ENCODE results near the gene COCH.
"Not testable (repeated sequence)": the region's sequence is repeated elsewhere in the genome, so short reads cannot be mapped to it uniquely, and the experiment has no call there.

Gene COCH

DNA sequence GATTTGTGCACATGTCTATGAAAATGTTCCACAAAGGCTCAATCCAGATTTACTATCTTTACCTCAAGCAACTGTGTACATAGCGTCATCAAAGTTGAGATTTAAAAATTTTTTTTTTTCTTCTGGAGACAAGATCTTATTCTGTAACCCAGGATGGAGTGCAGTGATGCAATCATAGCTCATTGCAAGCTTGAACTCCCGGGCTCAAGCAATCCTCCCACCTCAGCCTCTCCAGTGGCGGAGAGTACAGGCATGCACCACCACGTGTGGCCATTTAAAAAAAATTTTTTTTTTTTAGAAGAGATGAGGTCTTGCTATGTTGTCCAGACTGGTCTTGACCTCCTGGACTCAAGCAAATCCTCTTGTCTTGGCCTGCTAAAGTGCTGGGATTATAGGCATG is 2.3 kb downstream of the COCH start:
- DNase-seq, result no peak

DNA sequence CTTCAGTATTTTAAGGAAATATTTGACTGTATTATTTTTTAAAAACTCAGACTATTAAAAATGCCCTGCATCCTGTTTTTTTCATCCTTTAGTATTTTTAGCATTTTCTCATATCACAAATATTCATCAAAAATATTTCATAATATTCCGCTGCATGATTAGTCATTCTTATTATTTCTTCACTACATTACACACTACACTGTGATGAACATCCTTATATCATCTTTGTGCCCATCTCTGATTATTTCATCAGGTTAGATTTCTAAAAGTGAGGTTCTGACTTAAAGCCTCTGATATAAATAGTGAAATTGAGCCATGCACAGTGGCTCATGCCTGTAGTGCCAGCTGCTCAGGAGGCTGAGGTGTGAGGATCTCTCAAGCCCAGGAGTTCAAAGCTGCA is 8.1 kb downstream of the COCH start:
- no peak for DNase-seq

DNA sequence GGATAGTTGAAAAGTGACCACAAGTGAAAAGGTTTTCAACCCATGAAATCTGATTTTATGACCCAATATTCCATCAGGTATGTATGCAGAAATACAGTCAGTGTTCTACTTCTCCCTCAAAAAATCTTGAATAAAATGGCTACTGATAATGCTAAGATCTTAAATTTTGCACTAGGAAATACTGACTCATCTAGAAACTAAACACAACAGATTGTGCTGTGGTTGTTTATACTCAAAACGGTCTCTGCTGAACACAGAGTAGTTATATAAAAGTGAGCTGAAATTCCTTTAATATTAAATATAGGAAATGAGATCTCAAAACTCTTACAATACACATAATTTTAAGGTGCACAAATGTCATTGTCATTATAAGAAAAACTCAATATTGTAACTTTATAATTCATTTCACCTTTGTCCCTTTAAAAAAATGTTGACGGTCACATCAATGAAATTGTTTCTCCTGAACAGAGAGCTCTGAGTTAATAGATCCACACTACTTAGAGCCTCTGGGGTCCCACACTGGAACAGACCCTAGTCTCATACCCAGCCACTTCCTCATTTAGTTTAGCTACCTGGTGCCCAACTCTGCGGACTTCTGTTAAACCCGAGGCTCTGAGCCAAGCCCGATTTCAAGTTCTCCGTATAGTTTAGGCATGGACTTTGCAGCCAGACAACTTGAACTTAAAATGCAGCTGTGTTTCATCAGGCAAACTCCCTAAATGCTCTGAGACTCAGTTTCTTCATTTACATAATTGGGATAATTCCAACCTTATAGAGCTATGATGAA is 9.3 kb downstream of the COCH start:
- DNase-seq, result no peak

DNA sequence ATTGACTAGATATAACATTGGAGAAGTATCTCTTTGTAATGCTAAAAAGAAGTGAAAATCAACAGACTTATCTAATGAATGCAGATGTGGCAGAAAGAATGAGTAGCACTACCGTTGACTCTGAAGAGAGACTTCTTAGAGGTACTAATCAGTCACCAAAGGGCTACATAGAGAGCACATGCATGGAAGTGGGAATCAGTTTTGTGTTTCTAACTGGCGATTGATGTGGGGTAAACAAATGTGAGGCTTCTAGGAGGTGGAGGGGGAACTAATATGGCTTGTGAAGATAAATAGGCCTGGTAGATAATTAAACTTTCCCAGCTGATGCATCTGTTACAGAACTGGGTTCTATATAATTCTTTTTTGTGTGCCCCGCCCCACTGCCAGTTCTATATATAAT is 10.5 kb downstream of the COCH start:
- no peak for DNase-seq

DNA sequence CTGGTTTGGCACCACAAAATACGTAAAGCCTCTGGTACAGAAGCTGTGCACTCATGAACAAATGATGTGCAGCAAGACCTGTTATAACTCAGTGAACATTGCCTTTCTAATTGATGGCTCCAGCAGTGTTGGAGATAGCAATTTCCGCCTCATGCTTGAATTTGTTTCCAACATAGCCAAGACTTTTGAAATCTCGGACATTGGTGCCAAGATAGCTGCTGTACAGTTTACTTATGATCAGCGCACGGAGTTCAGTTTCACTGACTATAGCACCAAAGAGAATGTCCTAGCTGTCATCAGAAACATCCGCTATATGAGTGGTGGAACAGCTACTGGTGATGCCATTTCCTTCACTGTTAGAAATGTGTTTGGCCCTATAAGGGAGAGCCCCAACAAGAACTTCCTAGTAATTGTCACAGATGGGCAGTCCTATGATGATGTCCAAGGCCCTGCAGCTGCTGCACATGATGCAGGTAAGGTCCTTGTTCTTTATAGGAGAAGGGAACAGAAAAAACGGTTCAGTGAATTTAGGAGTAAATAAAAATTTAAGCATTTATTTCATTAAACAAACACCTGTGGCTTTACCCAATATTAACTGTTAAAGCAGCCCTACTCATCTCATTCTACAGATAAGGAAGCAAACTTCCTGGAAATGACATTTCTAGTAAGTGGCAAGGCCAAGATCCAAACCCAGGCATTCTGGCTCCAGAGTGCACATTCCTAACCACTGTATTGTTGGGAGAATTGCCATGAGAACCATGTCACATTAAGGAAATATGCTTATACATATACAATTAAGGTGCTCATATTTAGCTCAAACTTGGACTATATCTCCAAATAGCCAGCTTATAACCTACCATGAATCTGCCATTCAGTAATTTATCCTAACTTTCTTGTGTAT is 11.7 kb downstream of the COCH start:
- DNase-seq, result peak; percentile 34

DNA sequence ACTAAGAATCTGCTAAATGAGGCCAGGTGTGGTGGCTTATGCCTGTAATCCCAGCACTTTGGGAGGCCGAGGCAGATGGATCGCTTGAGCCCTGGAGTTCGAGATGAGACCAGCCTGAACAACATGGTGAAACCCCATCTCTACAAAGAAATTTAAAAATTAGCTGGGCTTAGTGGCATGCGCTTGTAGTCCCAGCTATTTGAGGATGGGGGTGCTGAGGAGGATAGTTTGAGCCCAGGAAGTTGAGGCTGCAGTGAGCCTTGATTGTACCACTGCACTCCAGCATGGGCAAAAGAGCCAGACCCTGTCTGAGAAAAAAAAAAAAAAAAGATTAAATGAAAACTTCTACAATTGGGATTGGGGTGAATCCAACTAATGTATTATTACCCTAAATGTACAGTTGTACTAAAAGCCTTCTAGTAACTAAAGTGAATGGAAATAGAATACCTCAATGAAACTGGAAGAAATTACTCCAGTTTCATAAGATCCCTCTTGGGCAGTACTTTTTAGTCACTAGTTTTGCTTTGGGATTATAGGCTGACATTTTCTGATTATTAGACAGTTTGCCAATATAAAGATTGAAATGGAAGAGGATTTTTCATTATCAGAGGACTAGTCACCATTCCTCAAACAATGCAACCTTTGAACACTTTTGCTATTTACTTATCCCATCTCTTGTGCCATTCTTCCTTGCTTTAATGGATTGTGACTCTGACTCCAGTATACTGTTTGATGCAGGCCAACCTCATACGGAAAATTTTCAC is 14.3 kb downstream of the COCH start:
- DNase-seq, result no peak

DNA sequence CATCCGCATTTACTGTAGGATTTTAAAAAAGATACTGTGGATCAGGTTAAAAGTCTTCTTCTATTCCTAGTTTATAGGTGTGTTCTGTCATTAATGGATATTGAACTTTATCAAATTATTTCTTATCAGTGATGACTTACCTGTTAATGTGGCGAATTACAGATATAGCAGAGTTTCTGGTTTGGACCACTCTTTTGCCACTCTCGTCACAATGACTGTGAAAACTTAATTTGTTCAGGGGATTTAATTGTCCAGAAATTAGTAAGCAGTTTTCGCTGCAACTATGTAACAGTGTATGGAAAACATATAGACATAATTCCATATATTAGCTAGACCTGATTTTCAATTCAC is 14.9 kb downstream of the COCH start:
- no peak for DNase-seq

DNA sequence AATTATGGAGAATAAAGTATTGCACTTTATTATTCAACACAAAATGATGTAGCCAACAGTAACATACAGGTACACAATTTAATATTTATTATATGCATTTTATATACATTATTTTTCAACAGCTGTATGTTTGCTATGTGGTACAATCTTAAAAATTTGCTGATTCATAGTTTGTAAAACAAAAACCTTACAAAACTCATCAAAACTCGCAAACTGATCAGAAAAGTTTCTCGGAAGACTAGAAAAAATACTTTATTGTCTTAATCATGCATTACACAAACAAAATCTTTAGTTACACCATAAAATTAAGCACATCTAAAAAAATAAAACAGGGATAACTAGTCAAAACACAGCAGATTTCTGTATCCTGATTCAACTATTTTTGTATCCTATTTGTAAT is 19.5 kb downstream of the COCH start:
- no peak for DNase-seq

DNA sequence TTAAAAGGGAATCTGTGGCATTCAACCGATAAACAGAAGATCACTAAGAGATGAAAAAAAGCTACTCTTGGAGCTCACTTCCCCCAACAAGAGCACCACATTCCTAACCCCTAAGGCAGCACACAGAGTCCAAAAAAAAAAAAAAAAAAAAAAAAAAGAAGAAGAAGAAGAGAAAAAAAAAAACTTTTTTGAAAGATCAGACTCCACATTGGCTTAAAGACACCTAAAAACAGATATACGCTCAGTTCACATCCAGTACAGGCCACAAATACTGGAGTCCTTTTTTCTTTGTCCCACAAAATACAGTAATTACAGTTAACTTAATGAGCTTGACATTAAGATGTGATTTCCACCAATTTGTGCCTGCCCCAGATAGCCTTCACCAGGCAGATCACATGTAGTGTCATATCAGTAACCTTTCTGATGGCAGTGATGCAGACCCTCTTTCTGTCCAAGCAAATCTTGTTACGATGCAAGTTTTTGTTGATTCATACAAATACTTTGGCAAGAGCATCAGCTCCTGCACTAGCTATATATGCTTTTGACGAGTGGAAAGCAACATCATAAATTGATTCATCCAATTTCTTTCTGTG is 20.7 kb downstream of the COCH start:
- no peak for DNase-seq

DNA sequence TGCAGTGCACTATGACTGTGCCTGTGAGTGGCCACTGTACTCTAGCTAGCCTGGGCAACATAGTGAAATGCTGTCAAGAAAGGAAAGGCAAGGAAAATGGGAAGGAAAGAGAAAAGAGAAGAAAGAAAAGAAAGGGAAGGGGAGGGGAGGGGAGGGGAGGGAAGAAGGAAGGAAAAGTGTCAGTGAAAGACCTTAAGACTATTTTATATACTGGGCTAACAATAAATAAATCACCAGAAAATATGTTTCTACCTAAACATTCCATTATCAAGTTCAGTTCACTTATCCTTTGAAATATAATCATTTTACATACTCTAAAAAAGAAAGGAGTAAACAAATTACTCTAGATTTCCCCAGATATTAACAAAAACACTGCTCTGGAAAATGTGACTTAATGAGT is 22.1 kb downstream of the COCH start:
- no peak for DNase-seq

DNA sequence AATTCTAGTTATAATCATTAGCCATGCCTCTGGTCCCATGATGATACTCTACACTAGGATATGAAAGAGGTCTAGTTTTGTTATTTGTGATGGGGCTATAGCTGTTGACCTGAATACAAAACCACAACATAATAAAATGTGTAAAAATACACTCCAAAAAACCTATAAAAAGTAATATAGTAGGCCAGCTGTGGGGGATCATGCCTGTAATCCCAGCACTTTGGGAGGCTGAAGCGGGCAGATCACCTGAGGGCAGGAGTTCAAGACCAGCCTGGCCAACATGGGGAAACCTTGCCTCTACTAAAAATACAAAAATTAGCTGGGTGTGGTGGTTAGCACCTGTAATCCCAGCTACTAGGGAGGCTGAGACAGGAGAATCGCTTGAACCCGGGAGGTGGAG is 22.8 kb downstream of the COCH start:
- not testable (repeated sequence) for DNase-seq

DNA sequence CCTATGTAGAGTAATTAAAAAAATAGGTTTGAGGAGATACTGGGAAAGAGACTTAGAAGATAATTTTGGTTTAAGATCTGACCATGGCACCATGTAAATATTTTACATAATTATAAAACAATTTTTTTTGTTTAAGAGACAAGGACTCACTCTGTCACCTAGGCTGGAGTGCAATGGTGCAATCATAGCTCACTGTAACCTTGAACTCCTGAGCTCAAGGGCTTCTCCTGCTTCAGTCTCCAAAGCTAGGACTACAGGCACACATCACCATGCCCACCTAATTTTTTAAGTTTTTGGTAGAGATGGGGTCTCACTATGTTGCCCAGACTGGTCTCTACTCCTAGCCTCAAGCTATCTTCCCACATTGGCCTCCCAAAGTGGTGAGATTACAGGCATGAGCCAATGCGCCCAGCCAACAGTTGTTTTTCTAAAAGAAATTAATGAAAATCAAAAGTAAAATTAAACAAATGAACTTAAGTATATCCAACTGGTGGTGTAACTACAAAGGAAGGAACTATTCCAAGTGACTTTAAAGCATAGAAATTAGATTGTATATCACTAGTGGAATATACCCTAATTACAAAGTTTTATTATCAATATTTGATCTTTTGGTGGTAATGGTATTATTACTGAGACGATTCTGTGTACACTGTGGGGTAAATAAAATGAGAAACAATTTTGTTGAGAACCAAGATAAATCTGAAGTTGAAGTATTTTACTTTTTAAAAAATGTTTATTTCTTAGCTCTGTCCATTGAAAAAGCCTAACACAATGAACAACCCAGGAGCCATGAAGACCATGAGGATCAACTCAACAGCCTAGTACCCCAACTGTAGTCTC is 29.1 kb downstream of the COCH start:
- no peak for DNase-seq

DNA sequence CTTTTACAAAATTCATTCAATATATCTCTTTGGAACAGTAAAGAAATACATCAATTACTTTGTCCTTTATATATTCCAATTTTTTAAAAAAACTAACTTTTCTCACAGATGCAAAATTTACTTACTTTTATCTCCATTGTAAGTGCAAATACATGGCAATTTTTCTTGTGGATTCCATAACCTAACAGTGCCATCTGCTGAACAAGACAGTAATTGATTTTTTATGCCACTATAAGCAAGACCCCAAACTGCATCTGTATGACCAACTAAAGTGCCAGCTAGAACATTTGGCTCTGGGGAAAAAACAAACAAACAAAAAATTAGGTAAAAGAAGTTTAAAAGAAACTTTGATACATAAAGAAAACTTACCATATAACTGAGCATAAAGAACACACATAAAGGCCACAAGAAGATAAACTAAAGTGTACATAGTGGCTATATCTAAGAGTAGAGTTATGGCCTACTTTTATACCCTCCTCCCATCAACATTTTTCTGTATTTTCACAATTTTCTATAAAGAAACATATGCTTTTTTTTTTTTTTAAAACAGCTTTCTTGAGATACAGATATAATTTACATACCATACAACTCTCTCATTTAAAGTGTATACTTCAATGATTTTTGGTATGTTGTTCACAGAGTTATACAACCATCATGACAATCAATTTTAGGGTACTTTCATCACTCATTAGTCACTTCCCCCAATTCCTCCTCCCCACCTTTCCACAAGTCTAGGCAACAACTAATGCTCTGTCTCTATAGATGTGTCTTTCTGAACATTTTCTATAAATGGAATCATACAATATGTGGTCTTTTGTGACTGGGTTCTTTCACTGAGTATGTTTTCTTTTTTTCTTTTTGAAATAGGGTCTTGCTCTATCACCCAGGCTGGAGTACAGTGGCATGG is 32.6 kb downstream of the COCH start:
- peak; percentile 7 for DNase-seq

DNA sequence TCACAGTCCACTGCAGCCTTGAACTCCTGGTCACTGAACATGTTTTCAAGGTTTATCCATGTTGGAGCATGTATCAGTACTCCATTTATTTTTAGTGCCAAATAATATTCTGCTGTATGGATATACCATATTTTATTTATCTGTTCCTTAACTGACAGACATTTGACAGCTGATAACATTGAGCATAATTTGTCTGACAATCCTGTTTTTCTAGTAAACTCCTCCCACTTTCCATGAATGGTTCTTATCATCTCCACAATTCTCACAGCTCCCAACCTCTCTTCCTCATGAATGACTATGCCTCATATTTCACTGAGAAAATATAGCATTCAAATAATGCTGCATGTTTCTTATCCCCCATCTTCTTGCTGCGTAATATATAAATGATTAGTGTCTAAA is 33.3 kb downstream of the COCH start:
- DNase-seq, result no peak

DNA sequence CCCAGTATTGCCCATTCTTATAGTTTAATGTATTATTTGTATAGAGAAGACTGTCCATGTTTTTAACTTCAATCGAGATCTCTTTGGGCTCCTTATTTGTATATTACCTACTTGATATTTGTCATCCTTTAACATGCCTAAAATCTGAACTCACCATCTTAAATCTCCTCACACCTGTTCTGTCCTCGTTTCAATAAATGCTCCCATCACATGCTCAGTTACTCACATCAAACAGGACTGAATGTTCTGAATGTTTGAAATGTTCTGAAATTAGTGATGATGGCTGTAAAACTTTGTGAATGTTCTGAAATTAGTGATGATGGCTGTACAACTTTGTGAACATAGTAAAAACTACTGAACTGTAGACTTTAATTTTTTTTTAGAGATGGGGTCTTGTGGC is 34.5 kb downstream of the COCH start:
- DNase-seq, result no peak

DNA sequence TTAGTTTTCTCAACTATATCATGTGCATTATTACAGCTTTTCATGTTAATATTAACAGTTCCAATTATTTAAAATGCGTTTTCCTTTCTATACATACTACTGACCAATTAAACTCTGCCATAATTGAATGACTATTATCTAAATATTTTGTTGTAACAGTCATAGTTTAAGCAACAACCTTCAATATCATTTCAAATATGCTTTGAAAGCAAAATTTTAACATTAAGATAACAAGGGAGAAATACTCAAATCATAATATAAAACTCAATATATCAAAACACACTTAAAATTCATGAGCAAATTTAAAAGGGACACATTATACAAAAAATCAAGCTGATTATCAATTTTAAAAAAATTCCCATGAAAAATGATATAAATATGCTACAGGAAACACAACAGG is 40.5 kb downstream of the COCH start:
- DNase-seq, result no peak

DNA sequence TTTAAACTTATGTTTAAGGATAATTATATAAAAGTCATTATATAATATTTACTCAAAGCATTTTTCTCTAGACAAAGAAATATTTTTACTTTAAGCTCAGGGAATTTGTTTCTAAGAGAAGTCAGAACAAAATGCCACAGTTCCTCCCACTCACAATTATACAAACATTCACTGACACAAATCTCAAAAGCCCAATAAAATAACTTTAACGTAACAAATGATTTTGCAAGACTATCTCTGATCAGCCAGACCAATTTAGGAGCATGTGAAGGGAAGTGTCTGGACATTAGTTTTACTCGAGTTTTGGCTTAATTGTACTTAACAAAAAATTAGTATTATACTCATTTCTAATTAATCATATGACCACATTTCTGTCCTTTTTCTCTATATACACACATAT is 41.2 kb downstream of the COCH start:
- DNase-seq, result no peak

DNA sequence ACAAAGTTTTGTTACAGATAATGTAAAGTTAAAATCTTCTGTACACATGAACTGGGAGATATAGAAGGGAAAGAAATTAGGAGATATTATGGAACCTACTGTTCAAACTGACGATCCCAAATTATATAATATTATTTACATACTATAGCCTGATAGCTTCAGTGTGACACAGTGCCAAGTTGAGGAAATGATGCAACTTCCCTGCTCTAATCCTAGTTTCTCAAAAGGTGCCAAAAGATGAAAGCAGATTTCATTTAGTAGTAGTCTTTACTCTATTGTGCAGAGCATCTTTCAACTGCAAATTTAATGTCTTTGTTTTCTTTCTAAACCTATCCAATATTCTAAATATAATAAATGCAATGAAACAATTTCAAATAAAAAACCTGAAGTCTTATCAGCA is 46.9 kb downstream of the COCH start:
- peak; percentile 27 for DNase-seq

DNA sequence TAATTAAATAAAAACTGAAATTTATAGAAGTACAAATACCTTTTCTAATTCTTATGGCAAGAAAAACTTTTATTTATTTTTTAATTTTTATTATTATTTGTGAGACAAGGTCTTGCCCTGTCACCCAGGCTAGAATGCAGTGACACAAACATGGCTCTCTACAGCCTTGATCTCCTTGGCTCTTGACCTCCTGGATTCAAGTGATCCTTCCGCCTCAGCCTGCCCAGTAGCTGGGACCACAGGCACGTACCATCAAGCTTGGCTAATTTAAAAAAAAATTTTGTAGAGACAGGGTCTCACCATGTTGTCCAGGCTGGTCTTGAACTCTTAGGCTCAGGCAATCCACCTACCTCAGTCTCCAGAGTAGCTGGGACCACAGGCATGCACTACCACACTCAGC is 47.4 kb downstream of the COCH start:
- DNase-seq, result no peak

DNA sequence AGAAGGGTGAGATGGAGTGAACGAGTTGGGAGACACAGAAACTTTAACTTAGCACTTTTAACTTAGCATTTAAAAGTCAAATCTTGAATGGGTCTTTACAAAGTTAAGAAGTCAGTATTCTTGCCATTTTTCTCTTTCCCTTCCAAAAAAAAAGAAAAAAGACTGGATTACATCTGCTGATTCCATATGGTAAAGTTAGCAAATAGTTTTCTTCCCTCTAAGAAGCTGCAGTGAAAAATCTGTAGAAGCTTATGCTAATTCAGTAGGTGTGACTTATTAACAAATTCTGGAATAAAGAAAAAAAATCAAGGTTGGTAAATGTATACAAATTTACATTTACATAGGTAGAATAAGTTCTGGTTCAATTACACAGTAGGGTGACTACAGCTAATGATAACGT is 50.9 kb downstream of the COCH start:
- no peak for DNase-seq

DNA sequence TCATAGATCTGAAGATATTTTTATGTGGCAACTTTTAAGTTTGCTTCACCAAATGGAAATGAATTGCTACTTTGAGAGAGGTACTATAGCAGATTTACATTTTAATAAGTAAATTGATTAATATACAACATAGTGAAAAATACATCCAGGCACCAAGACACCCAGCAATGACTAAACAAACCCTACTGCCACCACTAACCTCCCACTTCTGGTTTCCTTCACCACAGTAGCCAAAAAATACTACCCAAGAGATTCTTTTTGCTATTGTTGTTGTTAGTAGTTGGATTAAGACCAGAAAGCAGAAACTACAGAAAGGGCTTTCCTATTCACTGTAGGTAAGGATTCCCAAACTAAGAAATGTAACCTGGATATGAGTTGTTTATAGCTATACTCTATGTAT is 54.1 kb downstream of the COCH start:
- DNase-seq, result no peak
